NT2/D1 (cell line): ENCODE results near the gene SKIL.

Experiments used
- DNase-seq: peaks from one replicate; pipeline ENCODE4 v3.0.0-alpha.2; 2011; ENCODE audit warnings: low read depth, low spot score
- H3K27me3 ChIP-seq: 2 replicates; pipeline ENCODE4 v1.6.0; 2011; ENCODE audit warnings: mild to moderate bottlenecking; ENCODE audit not compliant: insufficient read length, insufficient read depth
- H3K36me3 ChIP-seq: 2 replicates; pipeline ENCODE4 v1.6.1; 2011; ENCODE audit warnings: mild to moderate bottlenecking, low read length, mixed read lengths; ENCODE audit not compliant: insufficient read depth, insufficient read length
- H3K4me1 ChIP-seq: 2 replicates; pipeline ENCODE4 v1.5.1; 2011; ENCODE audit not compliant: insufficient read depth, insufficient read length
- H3K4me3 ChIP-seq: 2 replicates; pipeline ENCODE4 v1.5.1; 2011; ENCODE audit warnings: low read depth; ENCODE audit not compliant: insufficient read length
- H3K9ac ChIP-seq: 2 replicates; pipeline ENCODE4 v1.6.0; 2011; ENCODE audit warnings: low read depth; ENCODE audit not compliant: insufficient read length
- H3K9me3 ChIP-seq: 2 replicates; pipeline ENCODE4 v1.5.1; 2011; ENCODE audit warnings: mild to moderate bottlenecking, low read length; ENCODE audit not compliant: insufficient read depth
- SUZ12 ChIP-seq: IDR thresholded peaks from 2 replicates; pipeline ENCODE4 v1.6.1; 2011; ENCODE audit not compliant: insufficient read length, insufficient read depth; ENCODE audit errors: extremely low read depth
- YY1 ChIP-seq: IDR thresholded peaks from 2 replicates; pipeline ENCODE4 v1.6.1; 2011; ENCODE audit not compliant: insufficient read length, insufficient read depth
- ZNF274 ChIP-seq: IDR thresholded peaks from 2 replicates; pipeline ENCODE4 v1.6.1; 2011; ENCODE audit warnings: mild to moderate bottlenecking, low read depth, low read length

SKIL gene

DNA sequence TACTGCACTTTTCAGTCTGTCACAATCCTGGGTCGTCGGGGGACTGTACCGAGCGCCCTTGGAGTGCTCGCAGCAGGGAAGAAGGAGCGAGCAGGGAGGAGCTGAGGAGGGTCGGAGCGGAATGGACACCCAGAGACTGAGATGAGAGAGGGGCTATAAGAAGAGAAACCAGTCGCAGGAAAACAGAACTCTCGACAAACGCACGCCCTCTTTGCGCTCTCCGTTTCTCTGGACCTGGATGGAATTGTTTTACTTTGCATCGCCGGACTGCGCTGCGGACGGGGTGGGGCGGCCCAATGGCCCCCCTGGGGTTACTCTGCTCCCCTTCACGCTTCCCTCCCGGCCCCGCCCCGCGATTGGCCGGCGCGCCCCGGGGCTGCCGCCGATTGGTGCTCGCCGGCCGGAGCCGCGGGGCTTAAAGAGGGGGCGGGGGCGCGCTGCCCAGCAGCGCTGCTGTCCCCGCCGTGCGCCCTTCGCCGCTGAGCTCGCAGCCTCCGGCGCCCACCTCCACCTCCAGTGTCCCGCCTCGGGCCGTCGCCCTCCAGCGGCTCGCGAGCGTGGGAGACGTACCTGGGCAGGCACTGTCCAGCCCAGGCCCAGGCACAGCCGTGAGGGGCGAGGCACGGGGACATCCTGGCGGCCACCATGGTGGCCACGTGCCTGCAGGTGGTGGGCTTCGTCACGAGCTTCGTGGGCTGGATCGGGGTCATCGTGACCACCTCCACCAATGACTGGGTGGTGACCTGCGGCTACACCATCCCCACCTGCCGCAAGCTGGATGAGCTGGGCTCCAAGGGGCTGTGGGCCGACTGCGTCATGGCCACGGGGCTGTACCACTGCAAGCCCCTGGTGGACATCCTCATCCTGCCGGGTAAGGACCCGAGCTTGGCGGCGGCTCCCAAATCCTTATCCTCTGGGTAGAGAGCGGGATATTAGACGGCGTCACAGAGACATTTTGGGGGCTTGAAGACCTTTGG, 61.2 kb downstream of the SKIL start, which contains the start of gene CLDN11:
TSS of gene CLDN11 (plus strand) at position 447 of the 977 bp plus-strand sequence. CDS start at position 646, 199 bp downstream.
- H3K9ac ChIP-seq: peak within 1 kb of the TSS; percentile 59

DNA sequence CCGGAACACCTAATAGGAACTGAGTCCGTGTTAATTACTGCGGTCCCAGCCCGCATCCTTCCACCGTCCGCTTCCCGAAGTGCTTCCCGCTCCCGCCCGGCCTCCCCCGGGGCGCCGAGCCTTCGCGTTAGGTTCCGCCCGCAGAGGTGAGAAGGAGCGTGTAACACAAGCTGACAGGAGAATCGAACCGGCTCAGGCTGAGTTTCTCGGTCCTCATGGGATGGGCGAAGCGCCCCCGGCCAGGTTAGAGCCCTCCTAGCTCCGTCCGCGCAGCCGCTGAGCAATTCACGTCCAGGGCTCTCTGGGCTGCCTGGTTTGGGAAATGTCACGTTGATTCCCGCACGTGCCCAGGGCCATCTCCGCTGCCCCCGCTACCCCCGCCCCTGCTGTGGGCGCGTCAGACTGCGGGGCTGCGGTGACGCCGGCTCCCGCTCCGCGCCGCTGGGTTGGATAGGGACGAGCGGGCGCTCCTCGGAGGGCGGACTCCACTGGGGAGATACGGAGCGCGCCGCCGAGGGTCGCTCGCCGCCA, 62.1 kb downstream of the SKIL start:
- peaks cover 43% of the 10 kb centered on the region for H3K27me3 ChIP-seq
- H3K4me3 ChIP-seq: peak overlapping the region; percentile 27
- no peaks in the 10 kb centered on the region for H3K9me3 ChIP-seq
- no peak for TF ChIP-seq SUZ12
- TF ChIP-seq YY1: no peak
- TF ChIP-seq ZNF274: no peak
- no peak overlapping the region for H3K9ac ChIP-seq
- H3K36me3 ChIP-seq: no peaks in the 10 kb centered on the region
- H3K4me1 ChIP-seq: peaks cover 12% of the 10 kb centered on the region
- DNase-seq: no peak

More for the DNA sequence above, 61.2 kb downstream of the SKIL start, which contains the start of gene CLDN11:
- no peaks in the 10 kb centered on the region for H3K9me3 ChIP-seq
- no peak for TF ChIP-seq SUZ12
- TF ChIP-seq YY1: no peak
- no peak for TF ChIP-seq ZNF274
- no peaks in the 10 kb centered on the region for H3K36me3 ChIP-seq
- peaks cover 43% of the 10 kb centered on the region for H3K27me3 ChIP-seq
- peak within 1 kb of the TSS; percentile 45 for H3K4me3 ChIP-seq
- DNase-seq: no peak
- peaks cover 12% of the 10 kb centered on the region for H3K4me1 ChIP-seq

DNA sequence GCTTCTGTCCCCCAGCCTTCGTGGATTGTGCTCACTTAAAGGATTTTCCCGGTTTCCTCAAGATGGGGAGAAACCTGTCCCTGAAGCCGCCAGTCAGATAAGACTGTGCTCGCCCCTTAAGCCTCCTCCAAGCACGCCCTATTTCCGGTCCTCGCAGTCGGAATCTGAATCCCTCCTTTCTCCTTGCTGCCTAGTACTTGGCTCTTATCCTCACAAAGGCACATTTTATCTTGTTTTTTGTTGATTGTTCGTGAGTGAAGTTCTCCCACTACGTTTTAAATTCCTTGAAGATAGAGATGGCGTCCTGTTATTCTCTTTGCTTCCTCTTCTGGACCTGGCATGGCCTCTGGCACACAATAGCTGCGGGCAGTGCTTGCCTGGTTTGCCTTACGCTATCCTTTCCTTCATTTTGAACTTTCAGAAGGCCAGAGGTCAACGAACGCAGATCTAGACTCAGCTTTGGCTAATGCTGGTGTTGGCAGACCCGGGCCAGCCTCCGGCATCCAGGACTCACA, 62.8 kb downstream of the SKIL start:
- Histone ChIP-seq H3K36me3 (no peaks in the 10 kb centered on the region), H3K4me1 (peaks cover 12% of the 10 kb centered on the region), H3K4me3 (peak overlapping the region; percentile 27), H3K27me3 (peaks cover 43% of the 10 kb centered on the region), H3K9ac (peak overlapping the region; percentile 17), H3K9me3 (no peaks in the 10 kb centered on the region)
- no peak for DNase-seq
- TF ChIP-seq ZNF274: no peak
- no peak for TF ChIP-seq YY1
- no peak for TF ChIP-seq SUZ12

DNA sequence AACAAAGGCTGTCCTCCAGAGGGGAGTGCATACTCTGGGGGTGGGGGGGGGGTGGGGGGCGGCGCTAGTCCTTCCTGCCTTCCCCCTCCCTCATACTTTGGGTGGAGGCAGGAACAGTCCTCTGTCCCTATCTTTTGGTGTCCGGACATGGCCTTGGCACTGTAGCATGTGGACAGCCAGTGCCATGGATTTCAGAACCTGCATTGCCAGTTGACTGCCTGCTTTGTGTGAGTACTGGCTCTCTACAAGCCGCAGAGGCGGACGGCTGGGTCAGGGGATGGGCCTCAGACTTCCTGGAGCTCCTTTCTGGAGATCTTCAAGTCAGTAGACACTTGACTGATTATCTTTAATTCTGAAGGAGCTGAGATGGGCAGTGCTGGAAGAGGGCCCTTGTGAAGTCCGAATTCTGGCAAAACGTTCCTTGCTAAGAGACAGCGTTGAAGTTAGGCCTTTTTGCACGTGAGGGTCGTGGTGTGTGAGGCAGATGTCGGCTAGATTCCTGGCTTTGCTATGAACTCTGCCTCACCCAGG, 63.7 kb downstream of the SKIL start:
- Histone ChIP-seq H3K36me3 (no peaks in the 10 kb centered on the region), H3K27me3 (peaks cover 43% of the 10 kb centered on the region), H3K4me1 (peaks cover 12% of the 10 kb centered on the region), H3K9ac (no peak overlapping the region), H3K9me3 (no peaks in the 10 kb centered on the region), H3K4me3 (no peak overlapping the region)
- no peak for DNase-seq
- no peak for TF ChIP-seq SUZ12
- no peak for TF ChIP-seq ZNF274
- TF ChIP-seq YY1: no peak

DNA sequence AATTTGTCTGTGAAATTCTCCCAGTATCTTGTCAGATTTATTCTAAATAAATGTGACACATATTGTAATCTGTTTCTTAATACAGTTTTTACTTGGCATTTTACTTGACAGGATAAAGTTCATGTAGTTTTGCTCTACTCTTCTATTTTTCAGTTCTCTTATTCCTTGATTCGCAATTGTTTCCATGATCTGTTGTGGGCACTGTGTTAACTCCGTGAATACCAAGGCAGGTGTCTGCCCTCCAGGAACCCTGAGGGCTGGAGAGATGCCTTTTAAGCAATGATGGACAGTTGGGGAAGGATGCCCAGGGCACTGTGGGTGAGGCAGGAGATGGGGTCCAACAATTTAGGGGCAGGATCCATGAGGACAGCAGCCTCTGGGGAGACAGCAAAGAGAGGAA, 64.2 kb downstream of the SKIL start:
- TF ChIP-seq ZNF274: no peak
- no peak for TF ChIP-seq YY1
- TF ChIP-seq SUZ12: no peak
- Histone ChIP-seq H3K27me3 (peaks cover 38% of the 10 kb centered on the region), H3K4me1 (peaks cover 12% of the 10 kb centered on the region), H3K4me3 (no peak overlapping the region), H3K36me3 (no peaks in the 10 kb centered on the region), H3K9ac (no peak overlapping the region), H3K9me3 (no peaks in the 10 kb centered on the region)
- DNase-seq: no peak

DNA sequence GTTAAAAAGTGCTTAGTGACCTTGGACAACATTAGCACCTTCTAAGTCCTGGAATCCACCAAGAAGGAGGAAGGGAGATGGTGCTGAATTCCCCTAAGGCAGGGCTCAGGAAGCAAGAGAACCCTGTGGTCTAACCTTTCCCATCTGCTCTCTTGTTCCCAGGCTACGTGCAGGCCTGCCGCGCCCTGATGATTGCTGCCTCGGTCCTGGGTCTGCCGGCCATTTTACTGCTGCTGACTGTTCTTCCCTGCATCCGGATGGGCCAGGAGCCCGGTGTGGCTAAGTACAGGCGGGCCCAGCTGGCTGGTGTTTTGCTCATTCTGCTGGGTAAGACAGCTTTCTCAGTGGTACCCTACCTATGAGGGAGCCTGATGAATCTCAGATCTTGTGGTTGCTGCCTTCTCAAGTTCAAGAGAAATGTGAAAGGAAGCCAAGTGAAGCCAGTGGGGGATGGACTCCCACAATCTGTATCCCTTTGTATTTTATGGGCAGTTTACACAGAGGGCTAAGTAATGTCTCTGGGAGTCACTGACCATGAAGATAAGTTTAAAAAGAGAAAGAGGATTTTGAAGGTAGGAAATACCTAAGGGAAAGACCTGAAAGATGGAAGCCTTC, 65.6 kb downstream of the SKIL start:
- H3K4me1 ChIP-seq: peaks cover 12% of the 10 kb centered on the region
- TF ChIP-seq YY1: no peak
- no peak for TF ChIP-seq SUZ12
- no peak for TF ChIP-seq ZNF274

DNA sequence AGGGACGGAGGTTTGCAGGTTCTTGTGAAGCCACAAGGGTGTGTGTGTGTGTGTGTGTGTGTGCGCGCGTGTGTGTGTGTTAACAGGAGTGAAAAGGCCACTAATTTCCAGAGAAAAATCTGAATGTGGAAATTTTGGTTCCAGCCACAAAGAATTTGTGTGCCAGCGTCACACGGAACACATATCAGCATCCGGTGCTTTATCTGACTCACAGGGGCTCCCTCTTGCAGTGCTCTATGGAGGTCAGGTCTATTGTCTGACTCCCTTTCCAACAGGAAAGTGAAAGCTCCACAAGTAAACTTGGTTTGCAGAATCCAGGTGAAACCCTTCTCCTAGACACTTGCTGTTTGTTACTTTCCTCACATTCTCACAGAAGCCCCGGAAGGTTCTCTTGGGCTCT, 67.4 kb downstream of the SKIL start:
- peaks cover 5% of the 10 kb centered on the region for H3K4me1 ChIP-seq
- H3K36me3 ChIP-seq: no peaks in the 10 kb centered on the region
- H3K27me3 ChIP-seq: peaks cover 9% of the 10 kb centered on the region
- H3K4me3 ChIP-seq: no peak overlapping the region
- no peak for TF ChIP-seq ZNF274
- no peak for TF ChIP-seq YY1
- TF ChIP-seq SUZ12: no peak
- H3K9me3 ChIP-seq: no peaks in the 10 kb centered on the region
- DNase-seq: no peak
- no peak overlapping the region for H3K9ac ChIP-seq

More for the DNA sequence above, 65.6 kb downstream of the SKIL start:
- Histone ChIP-seq H3K36me3 (no peaks in the 10 kb centered on the region), H3K9me3 (no peaks in the 10 kb centered on the region), H3K27me3 (peaks cover 25% of the 10 kb centered on the region), H3K4me3 (no peak overlapping the region), H3K9ac (no peak overlapping the region)
- no peak for DNase-seq
